Measurements from ENCODE around the gene CPSF4L. TPM values are rescaled to one million over a fixed set of nuclear protein-coding genes. Genes with fewer than 3 reads are reported as not detected.

The CPSF4L gene
- total RNA-seq, 1 donor from 2014 or later: not detected

DNA sequence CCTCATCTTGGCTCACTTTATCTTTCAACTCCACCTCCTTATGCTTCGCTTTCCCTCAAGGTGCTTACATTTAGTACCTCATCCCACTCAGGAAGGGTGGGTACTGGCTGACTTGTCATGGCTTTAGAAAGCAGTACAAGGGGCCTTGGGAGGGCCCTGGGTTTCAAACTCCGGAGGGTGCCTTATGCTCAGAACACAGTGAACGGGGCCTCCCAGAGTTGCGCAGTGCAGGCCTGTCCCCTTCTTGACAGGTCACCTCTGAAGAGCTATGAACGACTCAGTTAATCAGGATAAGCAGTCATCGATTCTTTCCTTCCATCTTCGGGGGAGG is 62.8 kb downstream of the CPSF4L start:
- H3K36me3 Mint-ChIP-seq (ENCODE audit: low read depth, unreplicated experiment): peaks cover 53% of the 10 kb centered on the region
- H3K9me3 Mint-ChIP-seq (ENCODE audit: unreplicated experiment): no peaks in the 10 kb centered on the region
- H3K4me3 ChIP-seq (ENCODE audit: insufficient read depth, low read depth, low read length): no peak overlapping the region
- no peak overlapping the region for H3K27ac Mint-ChIP-seq (ENCODE audit: unreplicated experiment)
- DNase-seq (ENCODE audit: low read depth) (no peak), FAIRE-seq (no peak)
- peaks cover 7% of the 10 kb centered on the region for H3K4me1 Mint-ChIP-seq (ENCODE audit: low read depth, unreplicated experiment)
- peaks cover 9% of the 10 kb centered on the region for H3K4me1 ChIP-seq (ENCODE audit: insufficient read depth, low read length)
- H3K4me2 ChIP-seq (ENCODE audit: low read length): no peak overlapping the region
- H3K27me3 ChIP-seq (ENCODE audit: insufficient read depth, low read length): no peaks in the 10 kb centered on the region
- peaks cover 76% of the 10 kb centered on the region for H4K20me1 ChIP-seq (ENCODE audit: insufficient read depth, low read length)
- H2AFZ ChIP-seq (ENCODE audit: low read depth, low read length): no peak overlapping the region
- no peak for TF ChIP-seq EZH2 (IDR thresholded peaks at IDR 0.05; ENCODE audit: insufficient read depth, low read length)
- TF ChIP-seq, protein P1, sequence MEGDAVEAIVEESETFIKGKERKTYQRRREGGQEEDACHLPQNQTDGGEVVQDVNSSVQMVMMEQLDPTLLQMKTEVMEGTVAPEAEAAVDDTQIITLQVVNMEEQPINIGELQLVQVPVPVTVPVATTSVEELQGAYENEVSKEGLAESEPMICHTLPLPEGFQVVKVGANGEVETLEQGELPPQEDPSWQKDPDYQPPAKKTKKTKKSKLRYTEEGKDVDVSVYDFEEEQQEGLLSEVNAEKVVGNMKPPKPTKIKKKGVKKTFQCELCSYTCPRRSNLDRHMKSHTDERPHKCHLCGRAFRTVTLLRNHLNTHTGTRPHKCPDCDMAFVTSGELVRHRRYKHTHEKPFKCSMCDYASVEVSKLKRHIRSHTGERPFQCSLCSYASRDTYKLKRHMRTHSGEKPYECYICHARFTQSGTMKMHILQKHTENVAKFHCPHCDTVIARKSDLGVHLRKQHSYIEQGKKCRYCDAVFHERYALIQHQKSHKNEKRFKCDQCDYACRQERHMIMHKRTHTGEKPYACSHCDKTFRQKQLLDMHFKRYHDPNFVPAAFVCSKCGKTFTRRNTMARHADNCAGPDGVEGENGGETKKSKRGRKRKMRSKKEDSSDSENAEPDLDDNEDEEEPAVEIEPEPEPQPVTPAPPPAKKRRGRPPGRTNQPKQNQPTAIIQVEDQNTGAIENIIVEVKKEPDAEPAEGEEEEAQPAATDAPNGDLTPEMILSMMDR (IDR thresholded peaks at IDR 0.05; ENCODE audit: insufficient read depth, low read depth, low read length): no peak
- H3K9me3 ChIP-seq (ENCODE audit: insufficient read depth, low read depth, low read length): no peaks in the 10 kb centered on the region
- no peak overlapping the region for H3K9ac ChIP-seq (ENCODE audit: low read length)
- peaks cover 61% of the 10 kb centered on the region for H3K36me3 ChIP-seq (ENCODE audit: insufficient read depth, low read length)
- H3K27me3 Mint-ChIP-seq (ENCODE audit: low read depth, unreplicated experiment): no peaks in the 10 kb centered on the region
- no peak overlapping the region for H3K27ac ChIP-seq (ENCODE audit: low read depth, low read length)
- H3K4me3 Mint-ChIP-seq (ENCODE audit: unreplicated experiment): no peak overlapping the region
- H3K79me2 ChIP-seq (ENCODE audit: insufficient read depth, low read length): peaks cover 52% of the 10 kb centered on the region

Other genes with a start within 250 kb of the CPSF4L start
- 21.5 and 22.1 TPM in 2 replicates for gene SLC39A11, start 169.2 kb downstream of the CPSF4L start, total RNA-seq
- 0.29 and 0.45 TPM in 2 replicates for gene SSTR2, start 96.9 kb downstream of the CPSF4L start, total RNA-seq
- gene COG1, start 68.8 kb downstream of the CPSF4L start, total RNA-seq: 34.4 and 38.9 TPM in 2 replicates
- gene CDC42EP4, start 50.1 kb upstream of the CPSF4L start, total RNA-seq: 13.0 and 15.8 TPM in 2 replicates

Data from astrocyte (in vitro differentiated cells and primary cell).